ENCODE measurements around the gene NUDT6. TPM values are rescaled to one million over a fixed set of nuclear protein-coding genes. Genes with fewer than 3 reads are reported as not detected.

Gene NUDT6
- total RNA-seq, 1 experiment from 2014 or later: 9.0 TPM

- Histone ChIP-seq H3K27me3 (ENCODE audit: insufficient read depth, low read length) (no peaks in the 10 kb centered on the region), H3K36me3 (ENCODE audit: control insufficient read depth in 1 of 2, insufficient read depth in 2 of 2, low read length in 2 of 2) (no peaks in the 10 kb centered on the region), H3K9ac (ENCODE audit: low read length) (no peak overlapping the region), H2AFZ (ENCODE audit: low read depth, low read length, poor library complexity, severe bottlenecking) (no peak overlapping the region), H3K9me2 (ENCODE audit: insufficient read depth) (0 out of 2 replicates have a peak, but pooled peaks cover 3% of the 10 kb centered on the region), H3K4me1 (ENCODE audit: control insufficient read depth in 1 of 2, insufficient read depth in 2 of 2, low read length in 2 of 2) (no peaks in the 10 kb centered on the region), H4K20me1 (ENCODE audit: insufficient read depth) (no peaks in the 10 kb centered on the region), H3K4me2 (ENCODE audit: low read length) (no peak overlapping the region), H3K79me2 (ENCODE audit: insufficient read depth, low read length) (no peaks in the 10 kb centered on the region), H3K9me3 (ENCODE audit: control insufficient read depth in 1 of 2, insufficient read depth in 1 of 2, low read depth in 1 of 2, low read length in 2 of 2) (no peaks in the 10 kb centered on the region), H3K27ac (ENCODE audit: low read depth, low read length) (no peak overlapping the region), H3K4me3 (replicated peaks in 1 of 2; ENCODE audit: low read depth in 1 of 2, low read length in 2 of 2) (no peak overlapping the region)
- DNase-seq (ENCODE audit: low read depth, low spot score) (no peak), ATAC-seq (no peak)
- TF ChIP-seq, protein P1, sequence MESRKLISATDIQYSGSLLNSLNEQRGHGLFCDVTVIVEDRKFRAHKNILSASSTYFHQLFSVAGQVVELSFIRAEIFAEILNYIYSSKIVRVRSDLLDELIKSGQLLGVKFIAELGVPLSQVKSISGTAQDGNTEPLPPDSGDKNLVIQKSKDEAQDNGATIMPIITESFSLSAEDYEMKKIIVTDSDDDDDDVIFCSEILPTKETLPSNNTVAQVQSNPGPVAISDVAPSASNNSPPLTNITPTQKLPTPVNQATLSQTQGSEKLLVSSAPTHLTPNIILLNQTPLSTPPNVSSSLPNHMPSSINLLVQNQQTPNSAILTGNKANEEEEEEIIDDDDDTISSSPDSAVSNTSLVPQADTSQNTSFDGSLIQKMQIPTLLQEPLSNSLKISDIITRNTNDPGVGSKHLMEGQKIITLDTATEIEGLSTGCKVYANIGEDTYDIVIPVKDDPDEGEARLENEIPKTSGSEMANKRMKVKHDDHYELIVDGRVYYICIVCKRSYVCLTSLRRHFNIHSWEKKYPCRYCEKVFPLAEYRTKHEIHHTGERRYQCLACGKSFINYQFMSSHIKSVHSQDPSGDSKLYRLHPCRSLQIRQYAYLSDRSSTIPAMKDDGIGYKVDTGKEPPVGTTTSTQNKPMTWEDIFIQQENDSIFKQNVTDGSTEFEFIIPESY (IDR thresholded peaks at IDR 0.05; ENCODE audit: extremely low read depth, insufficient replicate concordance, low read length): no peak
- TF ChIP-seq EZH2 (IDR thresholded peaks at IDR 0.05) (no peak), RAD21 (IDR thresholded peaks at IDR 0.05; ENCODE audit: low read depth) (no peak), SRF (IDR thresholded peaks at IDR 0.05; ENCODE audit: low read depth) (no peak), TCF7L2 (IDR thresholded peaks at IDR 0.05; ENCODE audit: borderline replicate concordance, extremely low read depth, insufficient read depth, insufficient read length) (no peak), POLR2AphosphoS5 (IDR thresholded peaks at IDR 0.05; ENCODE audit: low read depth, low read length) (no peak), EZH2phosphoT487 (IDR thresholded peaks at IDR 0.05; ENCODE audit: borderline replicate concordance) (no peak), CEBPB (IDR thresholded peaks at IDR 0.05; ENCODE audit: low read depth) (no peak)
- TF ChIP-seq, protein P2, sequence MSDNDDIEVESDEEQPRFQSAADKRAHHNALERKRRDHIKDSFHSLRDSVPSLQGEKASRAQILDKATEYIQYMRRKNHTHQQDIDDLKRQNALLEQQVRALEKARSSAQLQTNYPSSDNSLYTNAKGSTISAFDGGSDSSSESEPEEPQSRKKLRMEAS (IDR thresholded peaks at IDR 0.05): no peak
- TF ChIP-seq, protein P3, sequence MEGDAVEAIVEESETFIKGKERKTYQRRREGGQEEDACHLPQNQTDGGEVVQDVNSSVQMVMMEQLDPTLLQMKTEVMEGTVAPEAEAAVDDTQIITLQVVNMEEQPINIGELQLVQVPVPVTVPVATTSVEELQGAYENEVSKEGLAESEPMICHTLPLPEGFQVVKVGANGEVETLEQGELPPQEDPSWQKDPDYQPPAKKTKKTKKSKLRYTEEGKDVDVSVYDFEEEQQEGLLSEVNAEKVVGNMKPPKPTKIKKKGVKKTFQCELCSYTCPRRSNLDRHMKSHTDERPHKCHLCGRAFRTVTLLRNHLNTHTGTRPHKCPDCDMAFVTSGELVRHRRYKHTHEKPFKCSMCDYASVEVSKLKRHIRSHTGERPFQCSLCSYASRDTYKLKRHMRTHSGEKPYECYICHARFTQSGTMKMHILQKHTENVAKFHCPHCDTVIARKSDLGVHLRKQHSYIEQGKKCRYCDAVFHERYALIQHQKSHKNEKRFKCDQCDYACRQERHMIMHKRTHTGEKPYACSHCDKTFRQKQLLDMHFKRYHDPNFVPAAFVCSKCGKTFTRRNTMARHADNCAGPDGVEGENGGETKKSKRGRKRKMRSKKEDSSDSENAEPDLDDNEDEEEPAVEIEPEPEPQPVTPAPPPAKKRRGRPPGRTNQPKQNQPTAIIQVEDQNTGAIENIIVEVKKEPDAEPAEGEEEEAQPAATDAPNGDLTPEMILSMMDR (IDR thresholded peaks at IDR 0.05 in 2 of 3, conservative IDR thresholded peaks at IDR 0.05 in 1 of 3; ENCODE audit: borderline replicate concordance in 1 of 3, insufficient read depth in 1 of 3, low read depth in 2 of 3, low read length in 2 of 3): no peak
- CTCF ChIA-PET: no interaction called here
- BruUV-seq (replicated peaks): no TSS peak
- intact Hi-C loops (cut with micrococcal nuclease): no loop called here
- RAD21 ChIA-PET (ENCODE audit: low non-redundant PET in 1 of 2, low total read pairs in 2 of 2, uncharacterized antibody in 2 of 2, unreplicated experiment in 2 of 2): no interaction called here
- POLR2A ChIA-PET: no interaction called here
Observed at GRCh38 chr4:122882857-122883735, 39.3 kb downstream of the NUDT6 start.
